ENCODE measurements around the gene TMCC3. TPM values are rescaled to one million over a fixed set of nuclear protein-coding genes. Genes with fewer than 3 reads are reported as not detected.

Gene TMCC3
- total and polyA plus RNA-seq, 7 donors = 10.6 to 61.6 (median 21.2) TPM

DNA sequence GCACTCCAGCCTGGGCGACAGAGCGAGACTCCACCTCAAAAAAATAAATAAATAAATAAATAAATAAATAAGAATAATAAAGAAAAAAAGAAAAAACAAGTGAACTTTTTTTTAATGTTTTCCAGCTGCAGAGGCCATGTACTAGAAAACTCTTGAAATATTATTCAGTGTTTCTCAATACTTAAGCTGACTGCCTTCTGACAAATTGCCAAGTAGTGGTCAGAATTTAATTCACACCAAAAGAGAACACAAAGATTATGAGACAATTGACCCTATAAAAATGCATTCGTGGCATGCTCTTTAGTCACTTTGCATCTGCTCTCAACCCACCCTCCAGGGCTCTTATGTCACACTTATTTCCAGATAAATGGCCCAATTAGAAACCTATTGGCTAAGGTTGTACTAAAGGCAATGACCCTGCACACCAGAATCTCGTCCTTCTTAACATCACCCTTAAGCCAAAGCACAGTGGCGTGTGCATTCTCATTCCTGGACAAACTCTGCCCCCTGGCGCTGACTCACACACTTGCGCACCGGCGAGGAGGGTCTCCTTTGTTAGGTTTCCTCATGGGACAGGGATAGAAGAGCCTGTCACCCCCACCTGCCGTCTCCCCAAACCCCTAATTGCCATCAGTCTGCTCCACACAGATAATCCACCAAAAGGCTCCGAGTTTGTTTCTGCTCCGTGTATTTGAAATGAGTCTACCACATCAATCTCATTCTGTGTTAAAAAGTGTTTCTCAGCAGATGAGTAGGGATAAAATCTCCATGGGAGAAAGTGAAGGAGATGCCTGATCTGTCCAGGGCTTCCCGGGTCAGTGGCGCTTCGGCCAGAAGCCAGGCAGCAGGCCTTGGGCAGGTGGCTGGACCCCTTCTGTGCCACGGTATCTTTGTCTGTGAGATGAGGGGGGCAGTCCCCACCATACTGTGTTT is 117.6 kb downstream of the TMCC3 start:
- Histone ChIP-seq H3K9me3 (no peaks in the 10 kb centered on the region), H3K4me1 (no peaks in the 10 kb centered on the region), H3K27me3 (ENCODE audit: insufficient read depth in 3 of 3, low read length in 2 of 3) (no peaks in the 10 kb centered on the region), H3K4me3 (no peak overlapping the region), H3K27ac (no peak overlapping the region), H3K36me3 (ENCODE audit: insufficient read depth in 1 of 2, low read depth in 1 of 2) (no peaks in the 10 kb centered on the region)
- 27 to 30% (median 27%) methylated on average over 16 of the region's 16 CpGs for WGBS, 3 donors
- intact Hi-C loops (cut with DNase I) = loop anchor here (1.0 to 5.0 kb wide), 4 partner anchors 200 to 398 kb away; partner anchors contain the start of gene PLXNC1 (in 1 of the 2)
- TF ChIP-seq, protein P1, sequence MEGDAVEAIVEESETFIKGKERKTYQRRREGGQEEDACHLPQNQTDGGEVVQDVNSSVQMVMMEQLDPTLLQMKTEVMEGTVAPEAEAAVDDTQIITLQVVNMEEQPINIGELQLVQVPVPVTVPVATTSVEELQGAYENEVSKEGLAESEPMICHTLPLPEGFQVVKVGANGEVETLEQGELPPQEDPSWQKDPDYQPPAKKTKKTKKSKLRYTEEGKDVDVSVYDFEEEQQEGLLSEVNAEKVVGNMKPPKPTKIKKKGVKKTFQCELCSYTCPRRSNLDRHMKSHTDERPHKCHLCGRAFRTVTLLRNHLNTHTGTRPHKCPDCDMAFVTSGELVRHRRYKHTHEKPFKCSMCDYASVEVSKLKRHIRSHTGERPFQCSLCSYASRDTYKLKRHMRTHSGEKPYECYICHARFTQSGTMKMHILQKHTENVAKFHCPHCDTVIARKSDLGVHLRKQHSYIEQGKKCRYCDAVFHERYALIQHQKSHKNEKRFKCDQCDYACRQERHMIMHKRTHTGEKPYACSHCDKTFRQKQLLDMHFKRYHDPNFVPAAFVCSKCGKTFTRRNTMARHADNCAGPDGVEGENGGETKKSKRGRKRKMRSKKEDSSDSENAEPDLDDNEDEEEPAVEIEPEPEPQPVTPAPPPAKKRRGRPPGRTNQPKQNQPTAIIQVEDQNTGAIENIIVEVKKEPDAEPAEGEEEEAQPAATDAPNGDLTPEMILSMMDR (IDR thresholded peaks at IDR 0.05) = peak; percentile 73
- DNase-seq (peak; percentile 70 to 81), ATAC-seq (peak; percentile 76 to 95 (median 82))

DNA sequence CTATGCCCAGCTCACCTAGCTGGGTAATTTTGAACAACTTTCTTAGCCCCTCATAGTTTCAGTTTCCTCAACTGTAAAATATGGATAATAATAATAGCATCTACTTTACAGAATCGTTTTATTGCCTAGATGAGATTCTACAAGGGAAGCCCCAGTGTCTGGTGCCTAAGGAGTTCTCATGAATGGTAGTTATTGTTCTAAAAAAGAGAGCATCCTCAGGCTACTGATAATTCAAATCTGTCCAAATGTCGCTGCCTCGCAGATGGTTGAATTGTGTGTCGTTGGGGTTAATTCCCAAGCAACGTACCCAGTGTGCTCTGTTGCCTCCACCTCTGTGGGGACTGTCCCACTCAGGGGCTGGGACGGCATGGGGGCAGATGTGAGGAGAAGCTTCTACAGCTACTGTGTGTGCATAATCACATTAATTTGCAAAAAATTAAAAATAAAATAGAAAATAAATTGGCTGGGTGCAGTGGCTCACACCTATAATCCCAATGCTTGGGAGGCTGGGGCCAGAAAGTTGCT is 119.1 kb downstream of the TMCC3 start:
- H3K9me3 ChIP-seq = no peaks in the 10 kb centered on the region
- DNase-seq (no peak), ATAC-seq (no peak)
- TF ChIP-seq, protein P1 (IDR thresholded peaks at IDR 0.05) = no peak
- no peaks in the 10 kb centered on the region for H3K27me3 ChIP-seq (ENCODE audit: insufficient read depth in 3 of 3, low read length in 2 of 3)
- intact Hi-C loops (cut with DNase I) = loop anchor here (5.0 kb wide), 3 partner anchors 199 to 394 kb away; partner anchors contain the start of gene PLXNC1 (in 1 of the 2)
- 90 to 98% (median 92%) methylated on average over 6 of the region's 6 CpGs for WGBS, 3 donors
- H3K27ac ChIP-seq = no peak overlapping the region
- H3K4me1 ChIP-seq = no peaks in the 10 kb centered on the region
- no peak overlapping the region for H3K4me3 ChIP-seq
- no peaks in the 10 kb centered on the region for H3K36me3 ChIP-seq (ENCODE audit: insufficient read depth in 1 of 2, low read depth in 1 of 2)

DNA sequence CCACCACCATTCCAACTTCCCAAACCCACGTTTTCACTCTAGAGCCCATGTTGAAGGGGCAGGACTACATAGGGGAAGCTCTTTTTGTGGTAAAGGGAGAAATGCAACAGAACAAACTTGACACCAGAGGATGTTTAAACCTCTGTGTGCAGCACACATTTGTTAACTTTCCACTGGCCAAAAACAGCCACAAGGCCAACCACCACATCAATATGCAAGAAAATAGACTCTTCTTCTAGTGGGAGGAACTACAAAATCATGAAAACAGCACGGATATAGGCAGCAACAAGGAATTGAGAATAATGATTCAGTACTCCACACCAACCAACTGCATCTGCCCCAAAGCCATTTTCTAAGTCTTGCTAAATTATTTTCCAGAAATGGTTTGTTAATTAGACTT is 124.4 kb downstream of the TMCC3 start:
- ATAC-seq = no peak
- H3K9me3 ChIP-seq = no peaks in the 10 kb centered on the region
- H3K36me3 ChIP-seq (ENCODE audit: insufficient read depth in 1 of 2, low read depth in 1 of 2) = no peaks in the 10 kb centered on the region
- intact Hi-C loops (cut with DNase I) = no loop called here
- DNase-seq = no peak
- H3K4me1 ChIP-seq = no peaks in the 10 kb centered on the region
- H3K27ac ChIP-seq = no peak overlapping the region
- H3K4me3 ChIP-seq = no peak overlapping the region
- TF ChIP-seq, protein P1 (IDR thresholded peaks at IDR 0.05) = no peak
- WGBS, 3 donors = 43 to 58% (median 48%) methylated on average over 2 of the region's 2 CpGs
- no peaks in the 10 kb centered on the region for H3K27me3 ChIP-seq (ENCODE audit: insufficient read depth in 3 of 3, low read length in 2 of 3)

Other genes with a start within 250 kb of the TMCC3 start
- gene CEP83, start 190.7 kb downstream of the TMCC3 start, total RNA-seq = 1 to 10 TPM; 6.5 to 8.4 (median 7.5) TPM
- 1 to 10 TPM; 3.4 to 5.6 (median 4.2) TPM for gene CEP83, start 190.7 kb downstream of the TMCC3 start, polyA plus RNA-seq